ENCODE results near the gene NPAS3.

DNA sequence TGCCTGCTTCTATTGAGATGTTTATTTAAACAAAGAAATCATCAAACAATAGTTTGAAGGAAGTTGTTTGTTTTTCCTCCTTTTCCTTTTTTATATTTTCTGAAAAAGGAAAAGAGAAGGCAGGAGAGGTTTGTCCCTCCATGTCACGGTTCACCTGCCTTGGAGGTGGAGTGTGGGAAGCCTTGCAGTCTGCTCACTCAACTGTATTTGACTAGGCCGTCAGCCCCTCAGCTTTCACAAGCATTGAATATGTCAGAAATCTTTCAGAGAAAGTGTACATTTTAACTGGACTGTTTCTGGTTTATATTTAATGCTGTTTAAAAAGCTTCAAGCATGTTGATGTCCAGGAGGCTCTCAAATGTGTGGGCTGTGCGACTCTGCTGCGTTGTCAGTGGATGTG, 370.4 kb downstream of the NPAS3 start:
- TF ChIP-seq TAF1 (IDR thresholded peaks at IDR 0.05; ENCODE audit: borderline replicate concordance, insufficient read depth, low read length) = no peak
- TF ChIP-seq, protein P1, sequence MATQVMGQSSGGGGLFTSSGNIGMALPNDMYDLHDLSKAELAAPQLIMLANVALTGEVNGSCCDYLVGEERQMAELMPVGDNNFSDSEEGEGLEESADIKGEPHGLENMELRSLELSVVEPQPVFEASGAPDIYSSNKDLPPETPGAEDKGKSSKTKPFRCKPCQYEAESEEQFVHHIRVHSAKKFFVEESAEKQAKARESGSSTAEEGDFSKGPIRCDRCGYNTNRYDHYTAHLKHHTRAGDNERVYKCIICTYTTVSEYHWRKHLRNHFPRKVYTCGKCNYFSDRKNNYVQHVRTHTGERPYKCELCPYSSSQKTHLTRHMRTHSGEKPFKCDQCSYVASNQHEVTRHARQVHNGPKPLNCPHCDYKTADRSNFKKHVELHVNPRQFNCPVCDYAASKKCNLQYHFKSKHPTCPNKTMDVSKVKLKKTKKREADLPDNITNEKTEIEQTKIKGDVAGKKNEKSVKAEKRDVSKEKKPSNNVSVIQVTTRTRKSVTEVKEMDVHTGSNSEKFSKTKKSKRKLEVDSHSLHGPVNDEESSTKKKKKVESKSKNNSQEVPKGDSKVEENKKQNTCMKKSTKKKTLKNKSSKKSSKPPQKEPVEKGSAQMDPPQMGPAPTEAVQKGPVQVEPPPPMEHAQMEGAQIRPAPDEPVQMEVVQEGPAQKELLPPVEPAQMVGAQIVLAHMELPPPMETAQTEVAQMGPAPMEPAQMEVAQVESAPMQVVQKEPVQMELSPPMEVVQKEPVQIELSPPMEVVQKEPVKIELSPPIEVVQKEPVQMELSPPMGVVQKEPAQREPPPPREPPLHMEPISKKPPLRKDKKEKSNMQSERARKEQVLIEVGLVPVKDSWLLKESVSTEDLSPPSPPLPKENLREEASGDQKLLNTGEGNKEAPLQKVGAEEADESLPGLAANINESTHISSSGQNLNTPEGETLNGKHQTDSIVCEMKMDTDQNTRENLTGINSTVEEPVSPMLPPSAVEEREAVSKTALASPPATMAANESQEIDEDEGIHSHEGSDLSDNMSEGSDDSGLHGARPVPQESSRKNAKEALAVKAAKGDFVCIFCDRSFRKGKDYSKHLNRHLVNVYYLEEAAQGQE (IDR thresholded peaks at IDR 0.05; ENCODE audit: insufficient read depth in 1 of 2, low read depth in 2 of 2, low read length in 2 of 2) = no peak
- no peak for TF ChIP-seq POLR2AphosphoS5 (IDR thresholded peaks at IDR 0.05; ENCODE audit: low read depth, low read length)

Data from PFSK-1 (cell line).